Mucosa of rectum (tissue), 2 donors: ENCODE measurements around the gene PAPPA.

Experiments used
- H3K27ac ChIP-seq, 2 donors: one replicate each; pipeline ENCODE4 v1.7.0; 2013; ENCODE audit warnings: inconsistent platforms in 2 of 2, low read depth in 2 of 2, low read length in 2 of 2
- H3K27me3 ChIP-seq, 2 donors: one replicate each; pipeline ENCODE4 v1.7.0; 2013; ENCODE audit warnings: low read length in 2 of 2; ENCODE audit not compliant: control insufficient read depth in 2 of 2, insufficient read depth in 2 of 2
- H3K36me3 ChIP-seq, 2 donors: one replicate each; pipeline ENCODE4 v1.7.0; 2013; ENCODE audit warnings: low read length in 2 of 2; ENCODE audit not compliant: control insufficient read depth in 2 of 2, insufficient read depth in 2 of 2
- H3K4me1 ChIP-seq, 2 donors: one replicate each; pipeline ENCODE4 v1.7.0; 2013; ENCODE audit warnings: low read length in 2 of 2, mild to moderate bottlenecking in 1 of 2; ENCODE audit not compliant: control insufficient read depth in 2 of 2, insufficient read depth in 2 of 2
- H3K4me3 ChIP-seq, 2 donors: one replicate each; pipeline ENCODE4 v1.7.0; 2013; ENCODE audit warnings: low read length in 2 of 2
- H3K9ac ChIP-seq, 2 donors: one replicate each; pipeline ENCODE4 v1.7.0; 2013; ENCODE audit warnings: low read length in 2 of 2, low read depth in 1 of 2, mild to moderate bottlenecking in 1 of 2
- H3K9me3 ChIP-seq, 2 donors: one replicate each; pipeline ENCODE4 v1.7.0; 2013; ENCODE audit warnings: low read length in 2 of 2; ENCODE audit not compliant: control insufficient read depth in 2 of 2
- donor health status: healthy.
- donor health status: Normal muscosa, but diverticular disease.

PAPPA gene

GRCh38 chr9:116247284-116247683 lies 93.7 kb downstream of the PAPPA start:
- Histone ChIP-seq H3K4me3 (no peak overlapping the region), H3K9ac (no peak overlapping the region), H3K27ac (no peak overlapping the region), H3K36me3 (no peaks in the 10 kb centered on the region), H3K9me3 (no peaks in the 10 kb centered on the region), H3K4me1 (no peaks in the 10 kb centered on the region), H3K27me3 (no peaks in the 10 kb centered on the region)

GRCh38 chr9:116247791-116248374 lies 94.3 kb downstream of the PAPPA start:
- Histone ChIP-seq H3K27me3 (no peaks in the 10 kb centered on the region), H3K9me3 (no peaks in the 10 kb centered on the region), H3K36me3 (no peaks in the 10 kb centered on the region), H3K4me1 (no peaks in the 10 kb centered on the region), H3K27ac (no peak overlapping the region), H3K9ac (no peak overlapping the region), H3K4me3 (no peak overlapping the region)

- Histone ChIP-seq H3K27ac (no peak overlapping the region), H3K4me3 (no peak overlapping the region), H3K9me3 (no peaks in the 10 kb centered on the region), H3K9ac (no peak overlapping the region), H3K4me1 (no peaks in the 10 kb centered on the region), H3K36me3 (no peaks in the 10 kb centered on the region), H3K27me3 (no peaks in the 10 kb centered on the region)
These were observed 97.3 kb downstream of the PAPPA start for GRCh38 chr9:116250891-116251290.

- Histone ChIP-seq H3K4me3 (no peak overlapping the region), H3K9me3 (no peaks in the 10 kb centered on the region), H3K4me1 (no peaks in the 10 kb centered on the region), H3K27ac (no peak overlapping the region), H3K36me3 (no peaks in the 10 kb centered on the region), H3K27me3 (no peaks in the 10 kb centered on the region), H3K9ac (no peak overlapping the region)
These were observed 97.8 kb downstream of the PAPPA start for GRCh38 chr9:116251366-116251765.

- H3K27me3 ChIP-seq, result no peaks in the 10 kb centered on the region
- H3K4me3 ChIP-seq, result no peak overlapping the region
- no peak overlapping the region for H3K27ac ChIP-seq
- no peak overlapping the region for H3K9ac ChIP-seq
- no peaks in the 10 kb centered on the region for H3K9me3 ChIP-seq
- H3K36me3 ChIP-seq, result no peaks in the 10 kb centered on the region
- H3K4me1 ChIP-seq, result no peaks in the 10 kb centered on the region
These were observed 106.9 kb downstream of the PAPPA start for GRCh38 chr9:116260531-116260930.

- Histone ChIP-seq H3K27ac (no peak overlapping the region), H3K9ac (no peak overlapping the region), H3K36me3 (no peaks in the 10 kb centered on the region)
These were observed 108.9 kb downstream of the PAPPA start for GRCh38 chr9:116262448-116262847.

GRCh38 chr9:116264361-116264760 lies 110.8 kb downstream of the PAPPA start:
- no peaks in the 10 kb centered on the region for H3K4me1 ChIP-seq
- H3K36me3 ChIP-seq, result no peaks in the 10 kb centered on the region
- no peak overlapping the region for H3K27ac ChIP-seq
- no peaks in the 10 kb centered on the region for H3K27me3 ChIP-seq
- H3K4me3 ChIP-seq, result no peak overlapping the region
- no peaks in the 10 kb centered on the region for H3K9me3 ChIP-seq
- no peak overlapping the region for H3K9ac ChIP-seq

More at GRCh38 chr9:116262448-116262847, 108.9 kb downstream of the PAPPA start:
- Histone ChIP-seq H3K4me1 (no peaks in the 10 kb centered on the region), H3K27me3 (no peaks in the 10 kb centered on the region), H3K4me3 (no peak overlapping the region), H3K9me3 (no peaks in the 10 kb centered on the region)

- H3K9me3 ChIP-seq, result no peaks in the 10 kb centered on the region
- no peak overlapping the region for H3K27ac ChIP-seq
- H3K4me3 ChIP-seq, result no peak overlapping the region
- no peaks in the 10 kb centered on the region for H3K4me1 ChIP-seq
- H3K9ac ChIP-seq, result no peak overlapping the region
- no peaks in the 10 kb centered on the region for H3K36me3 ChIP-seq
- H3K27me3 ChIP-seq, result no peaks in the 10 kb centered on the region
These were observed 113.4 kb downstream of the PAPPA start for GRCh38 chr9:116267021-116267420.

GRCh38 chr9:116269250-116269649 lies 115.7 kb downstream of the PAPPA start:
- H3K4me3 ChIP-seq, result no peak overlapping the region

GRCh38 chr9:116270546-116270945 lies 117.0 kb downstream of the PAPPA start:
- Histone ChIP-seq H3K36me3 (no peaks in the 10 kb centered on the region), H3K4me1 (no peaks in the 10 kb centered on the region), H3K9me3 (no peaks in the 10 kb centered on the region), H3K27me3 (no peaks in the 10 kb centered on the region), H3K27ac (no peak overlapping the region), H3K4me3 (no peak overlapping the region), H3K9ac (no peak overlapping the region)

More at GRCh38 chr9:116269250-116269649, 115.7 kb downstream of the PAPPA start:
- Histone ChIP-seq H3K4me1 (no peaks in the 10 kb centered on the region), H3K36me3 (no peaks in the 10 kb centered on the region), H3K27me3 (no peaks in the 10 kb centered on the region), H3K27ac (no peak overlapping the region), H3K9ac (no peak overlapping the region), H3K9me3 (no peaks in the 10 kb centered on the region)

- H3K27ac ChIP-seq, result no peak overlapping the region
These were observed 117.7 kb downstream of the PAPPA start for GRCh38 chr9:116271340-116271739.

More at GRCh38 chr9:116271340-116271739, 117.7 kb downstream of the PAPPA start:
- no peak overlapping the region for H3K4me3 ChIP-seq
- H3K27me3 ChIP-seq, result no peaks in the 10 kb centered on the region
- no peaks in the 10 kb centered on the region for H3K36me3 ChIP-seq
- no peaks in the 10 kb centered on the region for H3K9me3 ChIP-seq
- no peak overlapping the region for H3K9ac ChIP-seq
- H3K4me1 ChIP-seq, result no peaks in the 10 kb centered on the region
